Neural crest cell (in vitro differentiated cells): ENCODE results near the gene DIPK1C. TPM values are rescaled to one million over a fixed set of nuclear protein-coding genes. Genes with fewer than 3 reads are reported as not detected.

Experiments
- DNase-seq: peaks from one replicate; pipeline ENCODE4 v3.0.0; 2021; ENCODE audit warnings: low read depth, mixed read lengths, low spot score
- H3K27ac Mint-ChIP-seq: one replicate; pipeline ENCODE4 v1.8.0; 2021; ENCODE audit warnings: mild to moderate bottlenecking, mixed read lengths; ENCODE audit not compliant: unreplicated experiment
- H3K27me3 Mint-ChIP-seq: 2 replicates; pipeline ENCODE4 v1.8.0; 2021; ENCODE audit warnings: low read depth, mild to moderate bottlenecking, mixed read lengths
- H3K36me3 Mint-ChIP-seq: 2 replicates; pipeline ENCODE4 v1.8.0; 2021; ENCODE audit warnings: low read depth, mild to moderate bottlenecking, mixed read lengths
- H3K4me1 Mint-ChIP-seq: 2 replicates; pipeline ENCODE4 v1.8.0; 2021; ENCODE audit warnings: mixed read lengths
- H3K4me3 Mint-ChIP-seq: one replicate; pipeline ENCODE4 v1.8.0; 2021; ENCODE audit warnings: mild to moderate bottlenecking, mixed read lengths
- H3K9me3 Mint-ChIP-seq: 2 replicates; pipeline ENCODE4 v1.8.0; 2021; ENCODE audit warnings: mixed read lengths
- CTCF ChIP-seq: fragments of 200-600 bp; sonication (generic); conservative IDR thresholded peaks from 2 replicates; pipeline ENCODE4 v1.5.0; 2021; ENCODE audit warnings: antibody characterized with exemption, mild to moderate bottlenecking
- total RNA-seq: library from RNA; stranded (reverse); gene quantifications from 2 replicates; pipeline ENCODE4 v1.2.1, GENCODE V29; 2021

Gene DIPK1C
- total RNA-seq, 1 donor from 2014 or later: not detected

- Mint-ChIP-seq H3K9me3 (no peaks in the 10 kb centered on the region), H3K36me3 (no peaks in the 10 kb centered on the region), H3K4me1 (peaks cover 5% of the 10 kb centered on the region), H3K27me3 (peaks cover 2% of the 10 kb centered on the region), H3K27ac (no peak overlapping the region), H3K4me3 (no peak overlapping the region)
- DNase-seq: no peak
- no peak for TF ChIP-seq CTCF
Measured at GRCh38 chr18:74429096-74429495, 28.0 kb downstream of the DIPK1C start.

GRCh38 chr18:74427442-74428112 is 29.5 kb downstream of the DIPK1C start:
- Mint-ChIP-seq H3K4me1 (peaks cover 5% of the 10 kb centered on the region), H3K4me3 (no peak overlapping the region), H3K27ac (peak overlapping the region; percentile 17), H3K27me3 (peaks cover 2% of the 10 kb centered on the region), H3K9me3 (no peaks in the 10 kb centered on the region), H3K36me3 (no peaks in the 10 kb centered on the region)
- no peak for TF ChIP-seq CTCF
- DNase-seq: no peak

- Mint-ChIP-seq H3K36me3 (no peaks in the 10 kb centered on the region), H3K4me3 (no peak overlapping the region), H3K27ac (no peak overlapping the region), H3K9me3 (peaks cover 4% of the 10 kb centered on the region), H3K27me3 (peaks cover 5% of the 10 kb centered on the region), H3K4me1 (peaks cover 5% of the 10 kb centered on the region)
- DNase-seq: no peak
- no peak for TF ChIP-seq CTCF
Measured at GRCh38 chr18:74425876-74426275, 31.2 kb downstream of the DIPK1C start.

GRCh38 chr18:74425161-74425560 is 31.9 kb downstream of the DIPK1C start:
- TF ChIP-seq CTCF: no peak
- no peak for DNase-seq
- Mint-ChIP-seq H3K27ac (no peak overlapping the region), H3K9me3 (peaks cover 5% of the 10 kb centered on the region), H3K4me1 (peaks cover 5% of the 10 kb centered on the region), H3K27me3 (peaks cover 7% of the 10 kb centered on the region), H3K36me3 (no peaks in the 10 kb centered on the region), H3K4me3 (no peak overlapping the region)

GRCh38 chr18:74422541-74422940 is 34.6 kb downstream of the DIPK1C start:
- no peak for TF ChIP-seq CTCF
- peaks cover 5% of the 10 kb centered on the region for H3K9me3 Mint-ChIP-seq
- H3K27me3 Mint-ChIP-seq: peaks cover 19% of the 10 kb centered on the region
- no peaks in the 10 kb centered on the region for H3K36me3 Mint-ChIP-seq
- H3K27ac Mint-ChIP-seq: no peak overlapping the region
- DNase-seq: no peak
- no peaks in the 10 kb centered on the region for H3K4me1 Mint-ChIP-seq
- H3K4me3 Mint-ChIP-seq: no peak overlapping the region
